Cardiac fibroblast (primary cell): ENCODE data around the gene BCL7B.

Experiments used
- DNase-seq, 2 donors: peaks; one replicate each; pipeline versions ENCODE4 v3.0.0 to v3.0.0-alpha.2; 2010; ENCODE audit warnings: low read depth in 2 of 2
- H3K4me3 ChIP-seq, 2 donors: replicated peaks in 1 of 2; 1 replicate in 1 of 2; 2 replicates in 1 of 2; pipeline ENCODE4 v1.5.1; 2011; ENCODE audit warnings: low read depth in 2 of 2, low read length in 2 of 2, mild to moderate bottlenecking in 2 of 2, moderate library complexity in 1 of 2
- CTCF ChIP-seq: IDR thresholded peaks from one replicate; pipeline ENCODE4 v1.5.1; 2011; ENCODE audit warnings: low read depth, mild to moderate bottlenecking, low read length, inconsistent platforms

The BCL7B gene

GRCh38 chr7:73597978-73598782, 40.7 kb upstream of the BCL7B start:
- no peak for DNase-seq
- no peak overlapping the region for H3K4me3 ChIP-seq
- no peak for TF ChIP-seq CTCF

GRCh38 chr7:73596191-73597065, 38.9 kb upstream of the BCL7B start:
- H3K4me3 ChIP-seq = no peak overlapping the region
- no peak for DNase-seq
- TF ChIP-seq CTCF = no peak

- no peak for TF ChIP-seq CTCF
- DNase-seq = no peak
- no peak overlapping the region for H3K4me3 ChIP-seq
Observed at GRCh38 chr7:73595358-73595757, 37.9 kb upstream of the BCL7B start.

GRCh38 chr7:73593207-73594045, 35.9 kb upstream of the BCL7B start:
- no peak overlapping the region for H3K4me3 ChIP-seq
- no peak for TF ChIP-seq CTCF
- DNase-seq = no peak

- H3K4me3 ChIP-seq = no peak overlapping the region
- DNase-seq = no peak
- no peak for TF ChIP-seq CTCF
Observed at GRCh38 chr7:73586911-73587310, 29.4 kb upstream of the BCL7B start.

GRCh38 chr7:73585196-73585595, 27.7 kb upstream of the BCL7B start:
- no peak overlapping the region for H3K4me3 ChIP-seq
- no peak for TF ChIP-seq CTCF
- DNase-seq = no peak
